Heart right ventricle (tissue), 16 donors: ENCODE results near the gene SNRPD2. TPM values are rescaled to one million over a fixed set of nuclear protein-coding genes. Genes with fewer than 3 reads are reported as not detected.

ENCODE experiments used
- ATAC-seq, 8 donors: fragments of 200-7000 bp; cut with Tn5 transposase; one replicate each; pipeline ENCODE4 v1.9.1; 2020; ENCODE audit warnings: mild to moderate bottlenecking in 8 of 8, moderate library complexity in 8 of 8, moderate number of reproducible peaks in 1 of 8
- DNase-seq, 2 donors: peaks; one replicate each; pipeline ENCODE4 v3.0.0-alpha.2; 2020
- H3K27ac ChIP-seq, 10 donors: fragments of 200-600 bp; sonication (generic) in 2 of 10; one replicate each; pipeline versions ENCODE4 v1.5.0 to v1.8.0; 2020 to 2022; ENCODE audit warnings: mild to moderate bottlenecking in 3 of 10
- H3K27me3 ChIP-seq, 7 donors: fragments of 200-600 bp; one replicate each; pipeline ENCODE4 v1.8.0; 2021 to 2022; ENCODE audit warnings: mild to moderate bottlenecking in 2 of 7
- H3K36me3 ChIP-seq, 9 donors: fragments of 200-600 bp; sonication (generic) in 1 of 9; one replicate each; pipeline versions ENCODE4 v1.5.0 to v1.8.0; 2020 to 2022; ENCODE audit warnings: mild to moderate bottlenecking in 2 of 9
- H3K4me1 ChIP-seq, 9 donors: fragments of 200-600 bp; sonication (generic) in 1 of 9; one replicate each; pipeline versions ENCODE4 v1.5.0 to v1.8.0; 2020 to 2022; ENCODE audit warnings: mild to moderate bottlenecking in 4 of 9
- H3K4me3 ChIP-seq, 10 donors: fragments of 200-600 bp; sonication (generic) in 2 of 10; one replicate each; pipeline versions ENCODE4 v1.5.0 to v1.8.0; 2020 to 2022; ENCODE audit warnings: mild to moderate bottlenecking in 7 of 10, moderate library complexity in 2 of 10
- H3K9me3 ChIP-seq, 11 donors: fragments of 200-600 bp in 10 of 11; sonication (generic) in 2 of 11; one replicate each; pipeline versions ENCODE4 v1.5.0 to v1.8.0; 2013 to 2022; ENCODE audit warnings: mild to moderate bottlenecking in 2 of 11, control low read depth in 1 of 11, moderate library complexity in 1 of 11
- CTCF ChIP-seq, 9 donors: fragments of 200-600 bp; sonication (generic) in 2 of 9; IDR thresholded peaks; one replicate each; pipeline versions ENCODE4 v1.5.0 to v1.8.0; 2021 to 2022; ENCODE audit warnings: antibody characterized with exemption in 9 of 9, mild to moderate bottlenecking in 5 of 9, moderate library complexity in 1 of 9
- WGBS, 2 donors: extraction: QIAGEN DNeasy Blood & Tissue Kit; methylation state at CpG; one replicate each; pipeline ENCODE4 v1.1.7; 2013; ENCODE audit warnings: inconsistent platforms in 1 of 2; 5-methylcytosine and 5-hydroxymethylcytosine counted together
- intact Hi-C, 10 donors: fragments of 100-400 bp; cut with DNase I; formaldehyde crosslinking; loops; one replicate each; pipeline versions ENCODE4 v1.11.1 to v1.14.2; 2022
- polyA plus RNA-seq, 2 donors: library from polyadenylated mRNA; stranded (reverse); fragments of 200-250 nt; gene quantifications; one replicate each; pipeline ENCODE4 v1.2.3, GENCODE V29; 2013
- total RNA-seq, 10 donors: library from RNA; stranded (reverse); fragmentation: NEBNext Ultra II Directional in 3 of 10; extraction: Animal tissue kit (Norgen Biotek cat#: 25700) in 3 of 10; gene quantifications; one replicate each; pipeline versions ENCODE4 v1.2.1 to v1.2.4, GENCODE V29; 2021 to 2023
- donor health status: Arrhythmogenic right ventricular cardiomyopathy.
- donor health status: ischemic (EF 13 %, LVEDD 7.1; RV severe dilation, severe dysfunction).
- donor health status: healthy with polysubstance abuse.
- donor health status: DM: no; HTN: yes; CAD: no.
- donor health status: DM: no; HTN: no; CAD: no.
- donor health status: ischemic (EF 25% LVEDD 6.9; RV normal size, moderate dysfunction).
- donor health status: ischemic (EF 25% LVEDD 5.7; RV mildly dilated, moderate dysfunction).
- donor health status: healthy.
- donor health status: DM: yes; HTN: yes; CAD: no.
- donor health status: Ischemic cardiomyopathy.
- donor health status: ischemic (EF 35%, LVEDD 5.7; RV mildly dilated, moderate dysfunction).
- donor health status: nonischemic (EF 11% LVEDD 7.7; RV severe dilation, severe dysfunction).
- donor health status: DM: yes; HTN: yes; CAD: no.
- donor health status: PGD.
- donor health status: ischemic (EF 29% LVEDD 5.4; RV normal size, mild dysfunction).
- donor health status: nonischemic (EF 23%, LVEDD 6.1; RV moderate dilation, normal function).

SNRPD2 gene
- total and polyA plus RNA-seq, 12 donors, result 216 to 464 (median 244) TPM

GRCh38 chr19:45643927-45644771 is 47.6 kb downstream of the SNRPD2 start:
- Histone ChIP-seq H3K9me3 (no peaks in the 10 kb centered on the region), H3K36me3 (no peaks in the 10 kb centered on the region), H3K4me3 (no peak overlapping the region), H3K27ac (no peak overlapping the region), H3K4me1 (peaks cover 4 to 55% (median 40%) of the 10 kb centered on the region in 9 donors), H3K27me3 (peaks cover 0 to 32% (median 0%) of the 10 kb centered on the region in 7 donors)
- no peak for TF ChIP-seq CTCF (IDR thresholded peaks at IDR 0.05)
- DNase-seq (no peak), ATAC-seq (no peak)
- intact Hi-C loops, result loop anchor here (2.0 to 10.0 kb wide), 10 partner anchors 37 to 219 kb away; partner anchors contain the start of genes OPA3 (in 3 of the 10), PPM1N (in 3 of the 10), RTN2 (in 3 of the 10) and ERCC1 (in 1 of the 10)
- 56 to 60% methylated on average over 14 of the region's 14 CpGs for WGBS, 2 donors

GRCh38 chr19:45643024-45643926 is 48.5 kb downstream of the SNRPD2 start:
- no peaks in the 10 kb centered on the region for H3K36me3 ChIP-seq
- peak overlapping the region in 5 of 10 donors; percentile 51 to 57 (median 54) for H3K4me3 ChIP-seq
- peak overlapping the region in 3 of 10 donors; percentile 74 to 88 (median 85) for H3K27ac ChIP-seq
- ATAC-seq (peak; percentile 30 to 81 (median 58)), DNase-seq (peak; percentile 84 to 91)
- H3K4me1 ChIP-seq, result peaks cover 4 to 61% (median 48%) of the 10 kb centered on the region in 9 donors
- H3K9me3 ChIP-seq, result no peaks in the 10 kb centered on the region
- peaks cover 0 to 32% (median 0%) of the 10 kb centered on the region in 7 donors for H3K27me3 ChIP-seq
- TF ChIP-seq CTCF (IDR thresholded peaks at IDR 0.05), result peak; percentile 94 to 99 (median 98)
- WGBS, 2 donors, result 9 to 12% methylated on average over 38 to 39 of the region's 39 CpGs
- intact Hi-C loops, result loop anchor here (2.0 to 10.0 kb wide), 10 partner anchors 36 to 218 kb away; partner anchors contain the start of genes OPA3 (in 3 of the 10), PPM1N (in 3 of the 10), RTN2 (in 3 of the 10) and ERCC1 (in 1 of the 10)

GRCh38 chr19:45641274-45642105 is 50.3 kb downstream of the SNRPD2 start:
- peak; percentile 7 to 56 (median 44) for ATAC-seq
- no peak for TF ChIP-seq CTCF (IDR thresholded peaks at IDR 0.05)
- Histone ChIP-seq H3K4me1 (peaks cover 4 to 72% (median 57%) of the 10 kb centered on the region in 9 donors), H3K9me3 (no peaks in the 10 kb centered on the region), H3K27ac (peak overlapping the region; percentile 37 to 89 (median 81)), H3K4me3 (peak overlapping the region in 9 of 10 donors; percentile 25 to 57 (median 51)), H3K27me3 (peaks cover 0 to 27% (median 0%) of the 10 kb centered on the region in 7 donors), H3K36me3 (no peaks in the 10 kb centered on the region)
- peak; percentile 74 to 80 for DNase-seq
- 2 to 5% methylated on average over 39 to 40 of the region's 40 CpGs for WGBS, 2 donors
- intact Hi-C loops, result loop anchor here (1.0 to 10.0 kb wide), 11 partner anchors 34 to 217 kb away; partner anchors contain the start of genes OPA3 (in 3 of the 10), PPM1N (in 3 of the 10), RTN2 (in 3 of the 10) and ERCC1 (in 1 of the 10)
